Activated CD4-positive, alpha-beta T cell treated with anti-CD3 and anti-CD28 coated beads, Interleukin-10, Interleukin-2, amounts not matched to agents 100 ng/mL and 50 ng/mL, durations not matched to agents 16 hours and 8 hours (primary cell): ENCODE data around the gene DBX2.
"Not testable (repeated sequence)": the region's sequence is repeated elsewhere in the genome, so short reads cannot be mapped to it uniquely, and the experiment has no call there.

Source experiments
- DNase-seq: peaks from one replicate; pipeline ENCODE4 v3.0.0-alpha.2; 2020

The DBX2 gene

GRCh38 chr12:45050751-45051571, at the start of gene DBX2:
Gene DBX2 (minus strand): TSS chr12:45051099. CDS start chr12:45050927, 172 bp downstream.
- DNase-seq = no peak

- no peak for DNase-seq
Observed at GRCh38 chr12:45098766-45099165, 47.9 kb upstream of the DBX2 start.

- DNase-seq = not testable (repeated sequence)
Observed at GRCh38 chr12:45095417-45095816, 44.5 kb upstream of the DBX2 start.

GRCh38 chr12:45093051-45093450, 42.2 kb upstream of the DBX2 start:
- no peak for DNase-seq

- no peak for DNase-seq
Observed at GRCh38 chr12:45089411-45090075, 38.6 kb upstream of the DBX2 start.

- DNase-seq = no peak
Observed at GRCh38 chr12:45088608-45089007, 37.7 kb upstream of the DBX2 start.

- not testable (repeated sequence) for DNase-seq
Observed at GRCh38 chr12:45084248-45084647, 33.3 kb upstream of the DBX2 start.

GRCh38 chr12:45077251-45077650, 26.4 kb upstream of the DBX2 start:
- no peak for DNase-seq

- no peak for DNase-seq
Observed at GRCh38 chr12:45076417-45077026, 25.6 kb upstream of the DBX2 start.

GRCh38 chr12:45075587-45076282, 24.8 kb upstream of the DBX2 start:
- no peak for DNase-seq

- DNase-seq = no peak
Observed at GRCh38 chr12:45065125-45065626, 14.3 kb upstream of the DBX2 start.

GRCh38 chr12:45060976-45061375, 10.1 kb upstream of the DBX2 start:
- no peak for DNase-seq

GRCh38 chr12:45051572-45052125, 750 bp upstream of the DBX2 start:
- no peak for DNase-seq

- DNase-seq = no peak
Observed at GRCh38 chr12:45049912-45050750, 768 bp downstream of the DBX2 start.

- DNase-seq = no peak
Observed at GRCh38 chr12:45042599-45042998, 8.3 kb downstream of the DBX2 start.

- no peak for DNase-seq
Observed at GRCh38 chr12:45040977-45041376, 9.9 kb downstream of the DBX2 start.

GRCh38 chr12:45039757-45040156, 11.1 kb downstream of the DBX2 start:
- no peak for DNase-seq

GRCh38 chr12:45034861-45035265, 16.0 kb downstream of the DBX2 start:
- DNase-seq = no peak

GRCh38 chr12:45017916-45018315, 33.0 kb downstream of the DBX2 start:
- no peak for DNase-seq

GRCh38 chr12:45014396-45014795, 36.5 kb downstream of the DBX2 start:
- DNase-seq = no peak

- DNase-seq = no peak
Observed at GRCh38 chr12:45012749-45013148, 38.1 kb downstream of the DBX2 start.

- no peak for DNase-seq
Observed at GRCh38 chr12:45010059-45010458, 40.8 kb downstream of the DBX2 start.
